Right lobe of liver (tissue), 6 donors: Measurements from ENCODE around the gene MSANTD1. TPM values are rescaled to one million over a fixed set of nuclear protein-coding genes. Genes with fewer than 3 reads are reported as not detected.

Source experiments
- ATAC-seq, 4 donors: fragments of 200-7000 bp; cut with Tn5 transposase; one replicate each; pipeline ENCODE4 v1.9.1; 2020; ENCODE audit warnings: mild to moderate bottlenecking in 4 of 4, moderate library complexity in 4 of 4
- DNase-seq, 3 donors: peaks; one replicate each; pipeline ENCODE4 v3.0.0-alpha.2; 2020
- H3K27ac ChIP-seq, 3 donors: fragments of 200-600 bp; one replicate each; pipeline ENCODE4 v1.8.0; 2022
- H3K27me3 ChIP-seq, 2 donors: fragments of 200-600 bp; one replicate each; pipeline ENCODE4 v1.8.0; 2022
- H3K36me3 ChIP-seq, 4 donors: fragments of 200-600 bp; sonication (generic) in 1 of 4; one replicate each; pipeline versions ENCODE4 v1.5.1 to v1.8.0; 2017 to 2022; ENCODE audit warnings: control low read depth in 1 of 4
- H3K4me1 ChIP-seq, 4 donors: fragments of 200-600 bp; sonication (generic) in 1 of 4; one replicate each; pipeline versions ENCODE4 v1.5.1 to v1.8.0; 2017 to 2022; ENCODE audit warnings: control low read depth in 1 of 4
- H3K4me3 ChIP-seq, 3 donors: fragments of 200-600 bp; one replicate each; pipeline ENCODE4 v1.8.0; 2022
- H3K9me3 ChIP-seq, 4 donors: fragments of 200-600 bp; sonication (generic) in 1 of 4; one replicate each; pipeline versions ENCODE4 v1.5.1 to v1.8.0; 2017 to 2022; ENCODE audit warnings: control low read depth in 1 of 4
- POLR2A ChIP-seq: fragments of 450-650 bp; IDR thresholded peaks from one replicate; pipeline ENCODE4 v1.6.1; 2017; ENCODE audit warnings: antibody characterized with exemption, mild to moderate bottlenecking
- WGBS: methylation state at CpG from one replicate; pipeline ENCODE4 v1.1.6; 2018; ENCODE audit warnings: low coverage, low lambda C conversion rate; ENCODE audit not compliant: insufficient coverage; ENCODE audit errors: missing lambda C conversion rate; 5-methylcytosine and 5-hydroxymethylcytosine counted together
- intact Hi-C, 2 donors: fragments of 100-400 bp; cut with DNase I; formaldehyde crosslinking; loops; one replicate each; pipeline versions ENCODE4 v1.11.2 to v1.14.1; 2022
- total RNA-seq, 6 experiments: library from RNA; depleted of rRNA in 2 of 6; stranded (reverse); fragments of >200 nt in 2 of 6; fragmentation: NEBNext Ultra II Directional in 3 of 6; extraction: Animal tissue kit (Norgen Biotek cat#: 25700) in 3 of 6; gene quantifications; one replicate each; pipeline versions ENCODE4 v1.1.0 to v1.2.4, GENCODE V29; 2016 to 2023
- TF ChIP-seq, protein P1 (sequence below), 4 donors: fragments of 200-600 bp in 3 of 4; fragments of 450-650 bp in 1 of 4; IDR thresholded peaks; one replicate each; pipeline versions ENCODE4 v1.5.1 to v1.8.0; 2016 to 2022; ENCODE audit warnings: antibody characterized with exemption in 4 of 4, mild to moderate bottlenecking in 2 of 4
- donor health status: DM: no; HTN: yes; CAD: no.
- donor health status: DM: no; HTN: no; CAD: no.
- donor health status: DM: no; HTN: no; CAD: no.
- donor health status: DM: no; HTN: yes; CAD: no.
- donor health status: DM: no; HTN: yes; CAD: no.

MSANTD1 gene
- total RNA-seq, 6 experiments from 2014 or later, result 0.46 to 0.84 (median 0.64) TPM; not detected in 1

DNA sequence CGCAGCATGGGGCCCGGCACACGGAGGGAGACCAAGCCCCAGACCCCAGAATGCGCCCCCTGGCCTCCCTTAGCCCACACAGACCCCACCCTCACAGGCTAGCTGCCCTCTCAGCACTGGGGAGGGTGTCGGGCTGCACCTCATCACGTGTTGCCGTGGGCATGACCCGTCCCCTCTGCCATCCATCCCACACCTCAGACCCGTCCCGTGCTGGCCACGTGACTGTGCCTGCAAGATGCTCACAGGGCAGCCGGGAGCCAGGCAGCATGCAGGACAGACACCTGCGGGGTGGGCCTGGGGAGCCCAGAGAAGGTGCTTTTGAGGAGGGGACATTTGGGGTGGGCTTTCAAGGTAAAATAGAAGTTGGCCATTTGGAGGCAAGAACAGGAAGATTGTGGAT lies 4.8 kb downstream of the MSANTD1 start:
- TF ChIP-seq POLR2A, result no peak
- TF ChIP-seq, protein P1, sequence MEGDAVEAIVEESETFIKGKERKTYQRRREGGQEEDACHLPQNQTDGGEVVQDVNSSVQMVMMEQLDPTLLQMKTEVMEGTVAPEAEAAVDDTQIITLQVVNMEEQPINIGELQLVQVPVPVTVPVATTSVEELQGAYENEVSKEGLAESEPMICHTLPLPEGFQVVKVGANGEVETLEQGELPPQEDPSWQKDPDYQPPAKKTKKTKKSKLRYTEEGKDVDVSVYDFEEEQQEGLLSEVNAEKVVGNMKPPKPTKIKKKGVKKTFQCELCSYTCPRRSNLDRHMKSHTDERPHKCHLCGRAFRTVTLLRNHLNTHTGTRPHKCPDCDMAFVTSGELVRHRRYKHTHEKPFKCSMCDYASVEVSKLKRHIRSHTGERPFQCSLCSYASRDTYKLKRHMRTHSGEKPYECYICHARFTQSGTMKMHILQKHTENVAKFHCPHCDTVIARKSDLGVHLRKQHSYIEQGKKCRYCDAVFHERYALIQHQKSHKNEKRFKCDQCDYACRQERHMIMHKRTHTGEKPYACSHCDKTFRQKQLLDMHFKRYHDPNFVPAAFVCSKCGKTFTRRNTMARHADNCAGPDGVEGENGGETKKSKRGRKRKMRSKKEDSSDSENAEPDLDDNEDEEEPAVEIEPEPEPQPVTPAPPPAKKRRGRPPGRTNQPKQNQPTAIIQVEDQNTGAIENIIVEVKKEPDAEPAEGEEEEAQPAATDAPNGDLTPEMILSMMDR (IDR thresholded peaks at IDR 0.05), result no peak
- Histone ChIP-seq H3K4me1 (no peaks in the 10 kb centered on the region), H3K27ac (no peak overlapping the region), H3K27me3 (no peaks in the 10 kb centered on the region), H3K36me3 (no peaks in the 10 kb centered on the region), H3K9me3 (no peaks in the 10 kb centered on the region), H3K4me3 (no peak overlapping the region)
- ATAC-seq, result no peak
- WGBS, result 100% methylated on average over 1 of the region's 13 CpGs
- peak; percentile 14 to 33 (median 28) for DNase-seq
- intact Hi-C loops, result no loop called here

DNA sequence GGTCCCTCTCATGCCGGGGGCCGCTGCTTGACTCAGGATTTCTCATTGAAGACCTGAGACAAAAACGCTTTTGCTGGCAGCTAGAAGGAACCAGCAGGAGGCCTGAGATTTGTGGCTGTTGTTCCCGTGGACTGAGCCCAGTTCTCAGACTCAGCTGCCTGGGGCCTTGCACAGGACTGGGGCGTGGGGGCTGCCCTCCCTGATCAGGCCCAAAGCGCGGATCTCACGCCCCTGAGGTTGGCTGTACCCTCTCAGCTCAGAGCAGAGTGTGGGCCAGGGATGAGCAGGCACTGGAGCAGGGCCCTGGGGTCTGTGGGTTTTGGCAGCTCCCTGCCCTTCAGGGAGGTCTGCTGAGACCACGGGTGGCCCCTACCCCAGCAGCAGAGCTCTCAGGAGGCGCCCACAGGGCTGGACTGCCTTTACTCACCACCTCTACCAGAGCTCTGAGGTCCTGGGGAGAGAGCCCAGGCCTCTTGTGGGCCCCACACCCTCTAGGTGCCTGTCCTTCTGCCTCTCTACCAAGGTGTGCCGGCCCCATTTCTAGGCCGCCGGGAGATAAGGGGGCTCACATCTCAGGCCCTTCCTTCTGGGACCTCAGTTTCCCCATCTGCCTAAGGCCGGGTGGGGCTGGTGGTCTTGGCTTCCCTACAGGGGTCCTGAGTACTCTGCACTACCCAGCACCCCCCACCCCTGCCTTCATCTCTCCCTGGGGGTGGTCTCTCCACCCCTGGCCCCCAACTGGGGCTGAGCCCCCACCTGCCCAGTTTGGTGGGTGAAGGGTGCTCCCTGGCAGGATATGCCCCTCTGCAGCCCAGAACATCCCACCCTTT lies 5.6 kb downstream of the MSANTD1 start:
- no peaks in the 10 kb centered on the region for H3K9me3 ChIP-seq
- WGBS, result 100% methylated on average over 1 of the region's 14 CpGs
- ATAC-seq, result no peak
- DNase-seq, result peak in 1 of 3 donors; percentile 36
- no peak for TF ChIP-seq POLR2A
- TF ChIP-seq, protein P1 (IDR thresholded peaks at IDR 0.05), result no peak
- H3K4me3 ChIP-seq, result no peak overlapping the region
- intact Hi-C loops, result no loop called here
- H3K36me3 ChIP-seq, result no peaks in the 10 kb centered on the region
- H3K27ac ChIP-seq, result no peak overlapping the region
- H3K27me3 ChIP-seq, result no peaks in the 10 kb centered on the region
- no peaks in the 10 kb centered on the region for H3K4me1 ChIP-seq

DNA sequence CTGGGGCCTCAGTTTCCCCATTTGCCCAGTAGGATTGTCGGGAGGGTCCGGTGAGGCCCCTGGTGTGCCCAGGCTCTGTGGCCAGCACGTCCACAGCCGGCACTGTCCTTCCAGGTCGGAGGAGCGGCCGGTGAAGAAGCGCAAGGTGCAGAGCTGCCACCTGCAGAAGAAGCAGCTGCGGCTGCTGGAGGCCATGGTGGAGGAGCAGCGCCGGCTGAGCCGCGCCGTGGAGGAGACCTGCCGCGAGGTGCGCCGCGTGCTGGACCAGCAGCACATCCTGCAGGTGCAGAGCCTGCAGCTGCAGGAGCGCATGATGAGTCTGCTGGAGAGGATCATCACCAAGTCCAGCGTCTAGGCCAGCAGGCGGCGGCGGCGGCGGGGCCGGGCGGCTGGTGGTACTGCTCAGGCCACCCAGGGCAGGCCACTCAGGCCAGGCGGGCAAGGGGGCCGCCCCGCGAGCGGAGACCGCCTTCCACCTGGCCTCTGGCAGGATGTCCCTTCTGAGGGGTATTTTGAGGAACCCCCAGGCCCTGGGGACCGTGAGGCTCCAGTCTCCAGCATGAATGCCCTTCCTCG lies 6.7 kb downstream of the MSANTD1 start:
- TF ChIP-seq POLR2A, result no peak
- TF ChIP-seq, protein P1 (IDR thresholded peaks at IDR 0.05), result no peak

DNA sequence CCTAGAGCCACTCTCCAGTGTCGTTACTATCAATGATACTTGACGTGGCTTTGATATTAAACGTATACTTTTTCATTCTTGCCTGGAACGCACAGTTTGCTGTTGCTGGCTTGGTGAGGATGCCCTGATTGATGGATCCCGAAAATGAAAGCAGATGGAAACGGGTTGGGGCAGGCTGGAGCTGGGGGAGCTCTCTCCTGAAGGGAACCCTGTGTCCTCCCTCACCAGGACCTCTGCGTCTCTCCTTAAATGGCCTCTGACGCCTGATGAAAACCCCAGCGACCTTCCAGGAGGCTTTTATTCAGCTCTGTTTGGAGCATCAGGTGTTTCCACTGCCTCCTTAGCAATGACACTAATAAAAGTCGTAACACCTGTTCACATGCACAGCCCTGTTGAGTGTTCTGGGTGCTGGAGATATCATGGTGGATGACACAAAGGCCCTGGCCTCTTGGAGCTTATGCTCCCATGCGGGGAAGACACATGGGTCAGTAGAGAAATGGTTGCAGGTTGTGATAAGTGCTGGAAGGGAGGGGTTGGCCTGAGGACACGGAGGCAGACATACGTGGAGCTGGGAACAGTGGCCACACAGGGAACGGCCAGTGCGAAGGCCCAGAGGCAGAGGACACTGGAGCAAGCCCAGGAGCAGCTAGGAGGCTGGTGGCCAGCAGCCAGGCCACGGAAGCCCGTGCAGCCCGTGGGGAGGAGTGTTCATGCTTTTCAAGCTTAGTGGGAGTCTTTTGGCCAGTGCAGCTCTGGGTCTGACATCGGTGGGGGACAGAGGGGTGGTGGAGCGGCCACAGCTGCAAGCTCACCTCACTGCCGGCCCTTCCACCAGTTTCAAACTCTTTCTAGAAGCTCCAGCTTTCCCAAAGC lies 7.5 kb downstream of the MSANTD1 start:
- H3K4me1 ChIP-seq, result no peaks in the 10 kb centered on the region
- DNase-seq, result no peak
- WGBS, result 85% methylated on average over 11 of the region's 21 CpGs
- no peak for TF ChIP-seq POLR2A
- TF ChIP-seq, protein P1 (IDR thresholded peaks at IDR 0.05), result no peak
- H3K4me3 ChIP-seq, result no peak overlapping the region
- H3K36me3 ChIP-seq, result no peaks in the 10 kb centered on the region
- no peak for ATAC-seq
- no peaks in the 10 kb centered on the region for H3K27me3 ChIP-seq
- intact Hi-C loops, result no loop called here
- H3K9me3 ChIP-seq, result no peaks in the 10 kb centered on the region
- no peak overlapping the region for H3K27ac ChIP-seq

More for the DNA sequence above, 6.7 kb downstream of the MSANTD1 start:
- Histone ChIP-seq H3K4me1 (no peaks in the 10 kb centered on the region), H3K9me3 (no peaks in the 10 kb centered on the region), H3K4me3 (no peak overlapping the region), H3K27me3 (no peaks in the 10 kb centered on the region), H3K36me3 (no peaks in the 10 kb centered on the region), H3K27ac (no peak overlapping the region)
- DNase-seq (peak in 1 of 3 donors; percentile 14), ATAC-seq (no peak)
- WGBS, result no CpG with 5 or more reads among the region's 36 CpGs
- intact Hi-C loops, result no loop called here
